Liver (tissue), 9 donors: ENCODE data around the gene C21orf58. TPM values are rescaled to one million over a fixed set of nuclear protein-coding genes. Genes with fewer than 3 reads are reported as not detected.

ENCODE experiments used
- DNase-seq: peaks from one replicate; pipeline ENCODE4 v3.0.0-alpha.2; 2017; ENCODE audit warnings: low spot score
- H3K27ac ChIP-seq, 2 donors: one replicate each; pipeline ENCODE4 v1.7.0; 2013; ENCODE audit warnings: inconsistent platforms in 2 of 2, low read length in 2 of 2, control low read depth in 1 of 2, low read depth in 1 of 2, mild to moderate bottlenecking in 1 of 2
- H3K27me3 ChIP-seq, 4 donors: one replicate each; pipeline versions ENCODE4 v1.6.1 to v1.7.0; 2013; ENCODE audit warnings: low read length in 3 of 4, inconsistent platforms in 1 of 4, mild to moderate bottlenecking in 1 of 4, moderate library complexity in 1 of 4; ENCODE audit not compliant: control insufficient read depth in 4 of 4, insufficient read depth in 4 of 4
- H3K36me3 ChIP-seq, 4 donors: one replicate each; pipeline versions ENCODE4 v1.6.1 to v1.7.0; 2013; ENCODE audit warnings: low read length in 3 of 4, mild to moderate bottlenecking in 3 of 4, low read depth in 1 of 4, moderate library complexity in 1 of 4; ENCODE audit not compliant: control insufficient read depth in 4 of 4, insufficient read depth in 3 of 4
- H3K4me1 ChIP-seq, 4 donors: one replicate each; pipeline versions ENCODE4 v1.6.1 to v1.7.0; 2013; ENCODE audit warnings: low read length in 3 of 4, mild to moderate bottlenecking in 3 of 4, moderate library complexity in 1 of 4; ENCODE audit not compliant: control insufficient read depth in 4 of 4, insufficient read depth in 4 of 4
- H3K4me3 ChIP-seq, 3 donors: one replicate each; pipeline versions ENCODE4 v1.6.1 to v1.7.0; 2013; ENCODE audit warnings: low read length in 3 of 3, control low read depth in 1 of 3, low read depth in 1 of 3, mild to moderate bottlenecking in 1 of 3
- H3K9ac ChIP-seq, 2 donors: one replicate each; pipeline ENCODE4 v1.7.0; 2013; ENCODE audit warnings: low read length in 2 of 2, mild to moderate bottlenecking in 2 of 2, moderate library complexity in 2 of 2, control low read depth in 1 of 2, low read depth in 1 of 2
- H3K9me3 ChIP-seq, 4 donors: one replicate each; pipeline versions ENCODE4 v1.6.1 to v1.7.0; 2013; ENCODE audit warnings: low read length in 3 of 4; ENCODE audit not compliant: control insufficient read depth in 4 of 4
- ATF3 ChIP-seq: IDR thresholded peaks from 2 replicates; pipeline ENCODE4 v1.6.1; 2016; ENCODE audit warnings: antibody characterized with exemption
- EGR1 ChIP-seq, 2 donors: IDR thresholded peaks; 2 replicates each; pipeline ENCODE4 v1.6.1; 2016 to 2018; ENCODE audit warnings: antibody characterized with exemption in 2 of 2, low read depth in 2 of 2
- FOXA1 ChIP-seq: IDR thresholded peaks from 2 replicates; pipeline ENCODE4 v1.6.1; 2016; ENCODE audit warnings: antibody characterized with exemption
- FOXA2 ChIP-seq: IDR thresholded peaks from 2 replicates; pipeline ENCODE4 v1.6.1; 2016; ENCODE audit warnings: antibody characterized with exemption
- GABPA ChIP-seq, 2 donors: IDR thresholded peaks in 1 of 2; conservative IDR thresholded peaks in 1 of 2; 2 replicates each; pipeline ENCODE4 v1.6.1; 2016; ENCODE audit warnings: antibody characterized with exemption in 2 of 2, mild to moderate bottlenecking in 1 of 2, moderate library complexity in 1 of 2
- HNF4A ChIP-seq, 2 donors: conservative IDR thresholded peaks; 2 replicates each; pipeline ENCODE4 v1.6.1; 2016; ENCODE audit warnings: antibody characterized with exemption in 2 of 2, mild to moderate bottlenecking in 2 of 2
- HNF4G ChIP-seq: IDR thresholded peaks from 2 replicates; pipeline ENCODE4 v1.6.1; 2016; ENCODE audit warnings: antibody characterized with exemption
- JUND ChIP-seq, 2 donors: IDR thresholded peaks; 2 replicates each; pipeline ENCODE4 v1.6.1; 2016; ENCODE audit warnings: antibody characterized with exemption in 2 of 2
- NR2F2 ChIP-seq: IDR thresholded peaks from 2 replicates; pipeline ENCODE4 v1.6.1; 2016; ENCODE audit warnings: antibody characterized with exemption
- RAD21 ChIP-seq, 2 donors: IDR thresholded peaks; 2 replicates each; pipeline ENCODE4 v1.6.1; 2016; ENCODE audit warnings: antibody characterized with exemption in 2 of 2, mild to moderate bottlenecking in 2 of 2
- SP1 ChIP-seq: IDR thresholded peaks from 2 replicates; pipeline ENCODE4 v1.6.1; 2018; ENCODE audit warnings: antibody characterized with exemption, mild to moderate bottlenecking
- TAF1 ChIP-seq: conservative IDR thresholded peaks from 2 replicates; pipeline ENCODE4 v1.6.1; 2016; ENCODE audit warnings: antibody characterized with exemption, mild to moderate bottlenecking
- YY1 ChIP-seq: IDR thresholded peaks from 2 replicates; pipeline ENCODE4 v1.6.1; 2016; ENCODE audit warnings: antibody characterized with exemption, mild to moderate bottlenecking
- ZBTB33 ChIP-seq: IDR thresholded peaks from 2 replicates; pipeline ENCODE4 v1.6.1; 2016; ENCODE audit warnings: antibody characterized with exemption
- WGBS: extraction: QIAGEN DNeasy Blood & Tissue Kit; methylation state at CpG from one replicate; pipeline ENCODE4 v1.1.7; 2013; 5-methylcytosine and 5-hydroxymethylcytosine counted together
- polyA plus RNA-seq, 2 donors: library from polyadenylated mRNA; stranded (reverse) in 1 of 2; unstranded in 1 of 2; fragments of 200-250 nt in 1 of 2; fragments of >200 nt in 1 of 2; fragmentation: Nextera tagmentation in 1 of 2; extraction: Ambion mirVana in 1 of 2; gene quantifications; one replicate each; pipeline versions ENCODE4 v1.2.1 to v1.2.3, GENCODE V29; 2013 to 2015
- total RNA-seq, 2 donors: library from RNA; depleted of rRNA; stranded (reverse); fragments of >200 nt; gene quantifications; one replicate each; pipeline ENCODE4 v1.2.3, GENCODE V29; 2014
- TF ChIP-seq, protein P1 (sequence below): IDR thresholded peaks from 2 replicates; pipeline ENCODE4 v1.6.1; 2016; ENCODE audit warnings: antibody characterized with exemption, mild to moderate bottlenecking
- TF ChIP-seq, protein P2 (sequence below): fragments of 150-350 bp; IDR thresholded peaks from 2 replicates; pipeline ENCODE4 v1.5.1; 2017; ENCODE audit warnings: improper control_type of control experiment, low read depth, low read length; ENCODE audit not compliant: missing input control
- TF ChIP-seq, protein P3 (sequence below): IDR thresholded peaks from 2 replicates; pipeline ENCODE4 v1.6.1; 2016; ENCODE audit warnings: antibody characterized with exemption
- donor health status: healthy.
- donor health status: healthy.
- donor health status: healthy.
- donor health status: healthy.
- donor health status: healthy.

Gene C21orf58
- total and polyA plus RNA-seq, 4 donors = 0.59 to 17.7 (median 0.68) TPM

DNA sequence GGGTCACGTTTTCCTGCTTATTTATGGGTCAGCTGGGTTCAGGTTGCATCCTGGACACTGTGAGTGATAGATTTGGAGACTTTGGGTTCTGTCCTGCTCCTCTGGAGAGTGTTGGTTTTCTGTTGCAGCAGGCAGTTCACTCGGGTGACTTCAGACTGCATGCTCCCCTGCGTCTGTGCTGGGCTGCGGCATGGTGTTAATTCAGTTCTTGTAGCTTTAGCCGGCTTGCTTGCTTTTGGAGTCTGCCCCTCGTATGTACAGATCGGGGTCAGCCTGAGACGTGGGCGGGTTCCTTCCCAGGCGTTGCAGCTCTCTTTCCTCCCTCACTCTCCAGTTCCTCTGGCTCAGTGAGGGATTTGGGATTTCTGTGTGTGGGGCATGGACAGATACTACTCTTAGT, 38.3 kb upstream of the C21orf58 start:
- Histone ChIP-seq H3K27ac (no peak overlapping the region), H3K27me3 (no peaks in the 10 kb centered on the region), H3K36me3 (peaks cover 11 to 56% (median 27%) of the 10 kb centered on the region in 4 donors), H3K4me1 (no peaks in the 10 kb centered on the region), H3K9ac (no peak overlapping the region), H3K4me3 (no peak overlapping the region), H3K9me3 (no peaks in the 10 kb centered on the region)
- TF ChIP-seq, protein P1, sequence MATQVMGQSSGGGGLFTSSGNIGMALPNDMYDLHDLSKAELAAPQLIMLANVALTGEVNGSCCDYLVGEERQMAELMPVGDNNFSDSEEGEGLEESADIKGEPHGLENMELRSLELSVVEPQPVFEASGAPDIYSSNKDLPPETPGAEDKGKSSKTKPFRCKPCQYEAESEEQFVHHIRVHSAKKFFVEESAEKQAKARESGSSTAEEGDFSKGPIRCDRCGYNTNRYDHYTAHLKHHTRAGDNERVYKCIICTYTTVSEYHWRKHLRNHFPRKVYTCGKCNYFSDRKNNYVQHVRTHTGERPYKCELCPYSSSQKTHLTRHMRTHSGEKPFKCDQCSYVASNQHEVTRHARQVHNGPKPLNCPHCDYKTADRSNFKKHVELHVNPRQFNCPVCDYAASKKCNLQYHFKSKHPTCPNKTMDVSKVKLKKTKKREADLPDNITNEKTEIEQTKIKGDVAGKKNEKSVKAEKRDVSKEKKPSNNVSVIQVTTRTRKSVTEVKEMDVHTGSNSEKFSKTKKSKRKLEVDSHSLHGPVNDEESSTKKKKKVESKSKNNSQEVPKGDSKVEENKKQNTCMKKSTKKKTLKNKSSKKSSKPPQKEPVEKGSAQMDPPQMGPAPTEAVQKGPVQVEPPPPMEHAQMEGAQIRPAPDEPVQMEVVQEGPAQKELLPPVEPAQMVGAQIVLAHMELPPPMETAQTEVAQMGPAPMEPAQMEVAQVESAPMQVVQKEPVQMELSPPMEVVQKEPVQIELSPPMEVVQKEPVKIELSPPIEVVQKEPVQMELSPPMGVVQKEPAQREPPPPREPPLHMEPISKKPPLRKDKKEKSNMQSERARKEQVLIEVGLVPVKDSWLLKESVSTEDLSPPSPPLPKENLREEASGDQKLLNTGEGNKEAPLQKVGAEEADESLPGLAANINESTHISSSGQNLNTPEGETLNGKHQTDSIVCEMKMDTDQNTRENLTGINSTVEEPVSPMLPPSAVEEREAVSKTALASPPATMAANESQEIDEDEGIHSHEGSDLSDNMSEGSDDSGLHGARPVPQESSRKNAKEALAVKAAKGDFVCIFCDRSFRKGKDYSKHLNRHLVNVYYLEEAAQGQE = no peak
- TF ChIP-seq, protein P2, sequence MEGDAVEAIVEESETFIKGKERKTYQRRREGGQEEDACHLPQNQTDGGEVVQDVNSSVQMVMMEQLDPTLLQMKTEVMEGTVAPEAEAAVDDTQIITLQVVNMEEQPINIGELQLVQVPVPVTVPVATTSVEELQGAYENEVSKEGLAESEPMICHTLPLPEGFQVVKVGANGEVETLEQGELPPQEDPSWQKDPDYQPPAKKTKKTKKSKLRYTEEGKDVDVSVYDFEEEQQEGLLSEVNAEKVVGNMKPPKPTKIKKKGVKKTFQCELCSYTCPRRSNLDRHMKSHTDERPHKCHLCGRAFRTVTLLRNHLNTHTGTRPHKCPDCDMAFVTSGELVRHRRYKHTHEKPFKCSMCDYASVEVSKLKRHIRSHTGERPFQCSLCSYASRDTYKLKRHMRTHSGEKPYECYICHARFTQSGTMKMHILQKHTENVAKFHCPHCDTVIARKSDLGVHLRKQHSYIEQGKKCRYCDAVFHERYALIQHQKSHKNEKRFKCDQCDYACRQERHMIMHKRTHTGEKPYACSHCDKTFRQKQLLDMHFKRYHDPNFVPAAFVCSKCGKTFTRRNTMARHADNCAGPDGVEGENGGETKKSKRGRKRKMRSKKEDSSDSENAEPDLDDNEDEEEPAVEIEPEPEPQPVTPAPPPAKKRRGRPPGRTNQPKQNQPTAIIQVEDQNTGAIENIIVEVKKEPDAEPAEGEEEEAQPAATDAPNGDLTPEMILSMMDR = no peak
- no peak for TF ChIP-seq FOXA1
- TF ChIP-seq HNF4A (conservative IDR thresholded peaks at IDR 0.05) = no peak
- no peak for TF ChIP-seq NR2F2
- TF ChIP-seq RAD21 (IDR thresholded peaks at IDR 0.05) = no peak
- TF ChIP-seq, protein P3, sequence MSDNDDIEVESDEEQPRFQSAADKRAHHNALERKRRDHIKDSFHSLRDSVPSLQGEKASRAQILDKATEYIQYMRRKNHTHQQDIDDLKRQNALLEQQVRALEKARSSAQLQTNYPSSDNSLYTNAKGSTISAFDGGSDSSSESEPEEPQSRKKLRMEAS = no peak
- no peak for TF ChIP-seq TAF1
- TF ChIP-seq JUND (IDR thresholded peaks at IDR 0.05) = no peak
- no peak for TF ChIP-seq FOXA2
- TF ChIP-seq HNF4G = no peak
- TF ChIP-seq ATF3 = no peak
- no peak for TF ChIP-seq SP1
- no peak for TF ChIP-seq YY1
- no peak for TF ChIP-seq GABPA (IDR thresholded peaks at IDR 0.05 in 1 of 2, conservative IDR thresholded peaks at IDR 0.05 in 1 of 2)
- no peak for TF ChIP-seq EGR1 (IDR thresholded peaks at IDR 0.05; ENCODE audit: low read depth in 2 of 2)
- no peak for TF ChIP-seq ZBTB33
- DNase-seq = no peak
- WGBS = 85% methylated on average over 10 of the region's 10 CpGs

- DNase-seq = no peak
- H3K27me3 ChIP-seq = no peaks in the 10 kb centered on the region
- no peaks in the 10 kb centered on the region for H3K9me3 ChIP-seq
- H3K9ac ChIP-seq = no peak overlapping the region
- TF ChIP-seq GABPA (IDR thresholded peaks at IDR 0.05 in 1 of 2, conservative IDR thresholded peaks at IDR 0.05 in 1 of 2) = no peak
- TF ChIP-seq, protein P3 = no peak
- no peak for TF ChIP-seq YY1
- no peak for TF ChIP-seq HNF4G
- TF ChIP-seq, protein P1 = no peak
- no peak for TF ChIP-seq SP1
- no peak for TF ChIP-seq ATF3
- no peak for TF ChIP-seq TAF1
- no peak for TF ChIP-seq EGR1 (IDR thresholded peaks at IDR 0.05; ENCODE audit: low read depth in 2 of 2)
- H3K36me3 ChIP-seq = peaks cover 14 to 54% (median 26%) of the 10 kb centered on the region in 4 donors
- no peak overlapping the region for H3K4me3 ChIP-seq
- no peaks in the 10 kb centered on the region for H3K4me1 ChIP-seq
- no peak overlapping the region for H3K27ac ChIP-seq
- 99% methylated on average over 10 of the region's 10 CpGs for WGBS
Observed at GRCh38 chr21:46361176-46361575, 37.5 kb upstream of the C21orf58 start.
